Prostate gland (tissue), 2 donors: ENCODE results near the gene ARL15. TPM values are rescaled to one million over a fixed set of nuclear protein-coding genes. Genes with fewer than 3 reads are reported as not detected.
"Not testable (repeated sequence)": the region's sequence is repeated elsewhere in the genome, so short reads cannot be mapped to it uniquely, and the experiment has no call there.

Experiments
- DNase-seq: peaks from one replicate; pipeline ENCODE4 v3.0.0-alpha.2; 2019; ENCODE audit warnings: low spot score
- H3K27ac ChIP-seq, 2 donors: fragments of 200-600 bp; sonication (generic); 2 replicates each; pipeline ENCODE4 v1.5.1; 2017 to 2019
- H3K27me3 ChIP-seq: fragments of 200-600 bp; sonication (generic); replicated peaks from 2 replicates; pipeline ENCODE4 v1.5.1; 2019; ENCODE audit not compliant: insufficient read depth
- H3K36me3 ChIP-seq, 2 donors: fragments of 200-600 bp; sonication (generic); 1 replicate in 1 of 2; 2 replicates in 1 of 2; pipeline versions ENCODE4 v1.5.1 to v1.8.1; 2017 to 2019
- H3K4me1 ChIP-seq: fragments of 200-600 bp; sonication (generic); replicated peaks from 2 replicates; pipeline ENCODE4 v1.5.1; 2019
- H3K4me3 ChIP-seq, 2 donors: fragments of 200-600 bp; sonication (generic); 2 replicates each; pipeline ENCODE4 v1.5.1; 2017 to 2019
- H3K9me3 ChIP-seq: fragments of 200-600 bp; sonication (generic); 2 replicates; pipeline ENCODE4 v1.5.1; 2017
- POLR2A ChIP-seq: fragments of 450-650 bp; IDR thresholded peaks from one replicate; pipeline ENCODE4 v1.6.1; 2016; ENCODE audit warnings: antibody characterized with exemption, mild to moderate bottlenecking
- POLR2AphosphoS5 ChIP-seq: sonication (generic); formaldehyde crosslinking; IDR thresholded peaks from one replicate; pipeline ENCODE4 v1.6.1; 2017; ENCODE audit warnings: antibody characterized with exemption
- WGBS: methylation state at CpG from one replicate; pipeline ENCODE4 v1.1.5; 2018; 5-methylcytosine and 5-hydroxymethylcytosine counted together
- intact Hi-C: fragments of 100-400 bp; cut with DNase I; formaldehyde crosslinking; loops from one replicate; pipeline ENCODE4 v1.14.2; 2022
- total RNA-seq, 2 donors: library from RNA; depleted of rRNA; stranded (reverse); fragments of >200 nt; gene quantifications; one replicate each; pipeline ENCODE4 v1.1.0, GENCODE V29; 2016
- TF ChIP-seq, protein P1 (sequence below), 4 experiments: fragments of 200-600 bp in 2 of 4; fragments of 450-650 bp in 2 of 4; sonication (generic) in 2 of 4; IDR thresholded peaks; 1 replicate in 3 of 4; 2 replicates in 1 of 4; pipeline ENCODE4 v1.5.1; 2016 to 2019; ENCODE audit warnings: antibody characterized with exemption in 4 of 4, mild to moderate bottlenecking in 2 of 4, moderate library complexity in 2 of 4

Gene ARL15
- total RNA-seq, 2 donors from 2014 or later: 16.1 to 38.4 TPM

DNA sequence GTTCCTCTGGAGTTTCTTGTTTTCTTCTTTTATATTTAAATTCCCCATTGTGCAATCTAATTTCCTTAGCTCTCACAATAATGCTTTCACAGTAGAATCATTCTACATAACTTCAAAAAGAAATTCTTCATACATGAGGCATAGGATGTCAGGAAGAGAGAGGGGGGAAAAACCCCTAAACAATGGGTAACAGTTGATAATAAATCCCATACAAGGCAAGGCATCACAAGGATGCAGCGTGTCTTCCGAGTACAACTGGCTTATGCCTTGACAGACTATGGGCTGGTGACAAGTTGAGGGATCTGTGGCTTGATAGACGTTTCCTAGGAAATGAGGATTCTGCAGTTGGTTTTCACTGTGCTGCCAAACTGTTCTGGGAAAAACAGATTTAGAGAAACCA, 247.4 kb downstream of the ARL15 start:
- no peak overlapping the region for H3K4me3 ChIP-seq
- no peak for DNase-seq
- no peaks in the 10 kb centered on the region for H3K4me1 ChIP-seq
- TF ChIP-seq, protein P1, sequence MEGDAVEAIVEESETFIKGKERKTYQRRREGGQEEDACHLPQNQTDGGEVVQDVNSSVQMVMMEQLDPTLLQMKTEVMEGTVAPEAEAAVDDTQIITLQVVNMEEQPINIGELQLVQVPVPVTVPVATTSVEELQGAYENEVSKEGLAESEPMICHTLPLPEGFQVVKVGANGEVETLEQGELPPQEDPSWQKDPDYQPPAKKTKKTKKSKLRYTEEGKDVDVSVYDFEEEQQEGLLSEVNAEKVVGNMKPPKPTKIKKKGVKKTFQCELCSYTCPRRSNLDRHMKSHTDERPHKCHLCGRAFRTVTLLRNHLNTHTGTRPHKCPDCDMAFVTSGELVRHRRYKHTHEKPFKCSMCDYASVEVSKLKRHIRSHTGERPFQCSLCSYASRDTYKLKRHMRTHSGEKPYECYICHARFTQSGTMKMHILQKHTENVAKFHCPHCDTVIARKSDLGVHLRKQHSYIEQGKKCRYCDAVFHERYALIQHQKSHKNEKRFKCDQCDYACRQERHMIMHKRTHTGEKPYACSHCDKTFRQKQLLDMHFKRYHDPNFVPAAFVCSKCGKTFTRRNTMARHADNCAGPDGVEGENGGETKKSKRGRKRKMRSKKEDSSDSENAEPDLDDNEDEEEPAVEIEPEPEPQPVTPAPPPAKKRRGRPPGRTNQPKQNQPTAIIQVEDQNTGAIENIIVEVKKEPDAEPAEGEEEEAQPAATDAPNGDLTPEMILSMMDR (IDR thresholded peaks at IDR 0.05): no peak
- TF ChIP-seq POLR2AphosphoS5: no peak
- TF ChIP-seq POLR2A: no peak
- no peaks in the 10 kb centered on the region for H3K9me3 ChIP-seq
- intact Hi-C loops: no loop called here
- H3K36me3 ChIP-seq: no peaks in the 10 kb centered on the region
- H3K27me3 ChIP-seq: no peaks in the 10 kb centered on the region
- WGBS: 83% methylated on average over 3 of the region's 3 CpGs
- no peak overlapping the region for H3K27ac ChIP-seq

DNA sequence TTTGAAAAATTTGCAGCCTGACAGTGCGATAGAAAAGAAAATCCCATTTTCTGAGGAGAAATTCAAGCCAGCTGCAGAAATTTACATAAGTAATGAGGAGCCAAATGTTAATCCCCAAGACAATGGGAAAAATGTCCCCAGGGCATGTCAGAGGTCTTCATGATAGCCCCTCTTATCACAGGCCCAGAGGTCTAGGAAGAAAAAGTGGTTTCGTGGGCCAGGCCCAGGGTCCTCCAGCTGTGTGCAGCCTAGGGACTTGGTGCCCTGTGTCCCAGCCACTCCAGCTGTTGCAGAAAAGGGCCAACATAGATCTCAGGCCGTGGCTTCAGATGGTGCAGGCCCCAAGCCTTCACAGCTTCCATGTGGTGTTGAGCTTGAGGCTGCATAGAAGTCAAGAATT, 249.5 kb downstream of the ARL15 start:
- intact Hi-C loops, H3K4me1 ChIP-seq: not testable (repeated sequence)
- whole genome bisulfite sequencing: 95% methylated on average over 3 of the region's 3 CpGs

DNA sequence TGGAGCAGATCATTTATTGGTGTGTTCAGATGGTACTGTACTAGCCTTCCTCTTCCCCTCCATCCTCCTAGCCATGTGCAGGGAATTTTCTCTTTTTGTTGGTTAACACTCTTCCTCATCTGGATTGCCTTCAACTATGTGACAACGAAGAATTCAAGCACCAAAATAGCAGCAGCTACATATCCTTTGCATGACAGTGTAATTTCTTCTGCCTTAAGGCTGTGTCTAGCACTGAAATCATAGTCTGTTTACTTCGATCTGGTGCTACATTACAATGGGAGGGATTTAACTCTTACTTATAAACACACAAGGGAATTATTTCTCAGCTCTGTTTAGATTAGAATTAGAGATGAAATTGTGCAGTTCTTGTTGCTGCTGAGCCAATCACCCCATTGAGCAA, 260.4 kb downstream of the ARL15 start:
- TF ChIP-seq POLR2AphosphoS5: no peak
- TF ChIP-seq, protein P1 (IDR thresholded peaks at IDR 0.05): no peak
- TF ChIP-seq POLR2A: no peak
- WGBS: 45% methylated on average over 2 of the region's 2 CpGs

More for the DNA sequence above, 249.5 kb downstream of the ARL15 start:
- not testable (repeated sequence) for H3K27me3 ChIP-seq, H3K36me3 ChIP-seq, DNase-seq, H3K9me3 ChIP-seq, H3K27ac ChIP-seq, H3K4me3 ChIP-seq

DNA sequence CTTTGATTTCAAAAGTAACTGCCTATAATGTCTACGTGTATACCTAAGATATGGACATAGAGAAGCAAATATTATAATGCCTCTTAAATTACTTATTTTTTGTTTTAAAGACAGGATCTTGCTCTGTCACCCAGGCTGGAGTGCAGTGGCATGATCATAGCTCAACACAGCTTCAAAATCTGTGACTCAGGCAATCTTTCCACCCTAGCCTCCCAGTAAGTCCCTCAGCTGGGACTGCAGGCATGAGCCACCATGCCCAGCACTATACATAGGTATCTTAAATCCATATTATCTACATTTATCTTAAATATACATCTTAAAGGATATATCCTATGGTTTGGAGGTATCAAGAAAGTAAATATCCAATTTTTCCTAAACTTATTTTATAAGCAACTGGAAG, 261.2 kb downstream of the ARL15 start:
- Histone ChIP-seq H3K4me3 (no peak overlapping the region), H3K9me3 (no peaks in the 10 kb centered on the region), H3K4me1 (no peaks in the 10 kb centered on the region), H3K27me3 (no peaks in the 10 kb centered on the region), H3K36me3 (no peaks in the 10 kb centered on the region), H3K27ac (no peak overlapping the region)
- no peak for DNase-seq
- TF ChIP-seq, protein P1 (IDR thresholded peaks at IDR 0.05): no peak
- TF ChIP-seq POLR2A (no peak), POLR2AphosphoS5 (no peak)
- WGBS: 86% methylated on average over 1 of the region's 1 CpG
- intact Hi-C loops: no loop called here

More for the DNA sequence above, 260.4 kb downstream of the ARL15 start:
- Histone ChIP-seq H3K27me3 (no peaks in the 10 kb centered on the region), H3K4me1 (no peaks in the 10 kb centered on the region), H3K4me3 (no peak overlapping the region), H3K36me3 (no peaks in the 10 kb centered on the region), H3K27ac (no peak overlapping the region), H3K9me3 (no peaks in the 10 kb centered on the region)
- intact Hi-C loops: no loop called here
- DNase-seq: no peak

DNA sequence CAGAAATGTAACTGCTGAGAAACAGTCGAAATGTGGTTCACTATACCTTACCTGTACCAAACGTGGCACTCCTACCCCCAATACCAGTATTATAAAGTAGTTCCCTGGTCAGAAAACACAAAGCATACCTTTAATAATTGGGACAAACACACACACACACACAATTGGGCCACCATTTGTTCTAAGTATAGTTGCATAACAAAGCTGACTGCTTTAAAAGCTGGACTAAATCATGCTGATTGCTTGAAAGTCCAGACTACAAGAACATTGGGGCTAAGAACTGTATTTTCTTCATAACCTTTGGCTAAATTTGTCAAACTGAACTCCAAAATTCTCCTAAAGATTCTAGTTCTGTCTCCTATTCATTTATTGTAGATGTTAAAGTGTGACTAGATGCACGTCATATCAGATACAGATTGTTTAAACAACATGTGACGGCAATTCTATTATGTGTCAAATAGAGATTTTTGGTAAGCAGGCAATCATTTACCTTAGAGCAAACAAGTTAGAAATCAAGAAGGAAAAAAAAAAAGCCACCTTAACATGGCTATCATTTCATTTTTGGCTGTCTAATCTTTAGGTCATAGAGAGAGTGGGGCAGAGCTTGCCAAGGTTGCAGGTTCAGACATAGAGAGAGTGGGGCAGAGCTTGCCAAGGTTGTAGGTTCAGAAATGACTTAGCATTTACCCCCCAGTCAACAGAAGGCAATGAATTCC, 265.1 kb downstream of the ARL15 start:
- no peak for DNase-seq
- intact Hi-C loops: no loop called here
- Histone ChIP-seq H3K4me1 (no peaks in the 10 kb centered on the region), H3K36me3 (no peaks in the 10 kb centered on the region), H3K4me3 (no peak overlapping the region), H3K9me3 (no peaks in the 10 kb centered on the region), H3K27ac (no peak overlapping the region), H3K27me3 (no peaks in the 10 kb centered on the region)
- TF ChIP-seq POLR2AphosphoS5 (no peak), POLR2A (no peak)
- TF ChIP-seq, protein P1 (IDR thresholded peaks at IDR 0.05): no peak
- WGBS: 73% methylated on average over 4 of the region's 4 CpGs

DNA sequence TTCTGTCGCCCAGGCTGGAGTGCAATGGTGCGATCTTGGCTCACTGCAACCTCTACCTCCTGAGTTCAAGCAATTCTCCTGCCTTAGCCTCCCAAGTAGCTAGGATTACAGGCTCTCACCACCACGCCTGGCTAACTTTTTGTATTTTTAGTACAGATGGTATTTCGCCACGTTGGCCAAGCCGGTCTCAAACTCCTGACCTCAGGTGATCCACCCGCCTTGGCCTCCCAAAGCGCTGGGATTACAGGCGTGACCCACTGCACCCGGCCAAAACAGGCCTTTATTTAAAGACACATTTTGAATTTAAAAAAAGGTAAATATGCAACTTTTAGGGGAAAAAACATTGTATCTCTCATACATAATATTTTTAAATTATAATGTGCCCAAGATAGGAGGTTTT, 266.1 kb downstream of the ARL15 start:
- H3K27ac ChIP-seq, H3K27me3 ChIP-seq, H3K4me3 ChIP-seq, DNase-seq, H3K4me1 ChIP-seq, H3K9me3 ChIP-seq, H3K36me3 ChIP-seq, intact Hi-C loops: not testable (repeated sequence)
- WGBS: 98% methylated on average over 10 of the region's 10 CpGs
